ENCODE data around the gene TRRAP. TPM values are rescaled to one million over a fixed set of nuclear protein-coding genes. Genes with fewer than 3 reads are reported as not detected.

The TRRAP gene
- total RNA-seq, 1 donor from 2014 or later = 39.3 TPM

GRCh38 chr7:98913612-98914011 lies 35.3 kb downstream of the TRRAP start:
- peaks cover 0 to 85% of the 10 kb centered on the region in 2 donors for H3K36me3 ChIP-seq
- no peaks in the 10 kb centered on the region for H3K9me3 ChIP-seq
- DNase-seq (ENCODE audit: extremely low spot score in 2 of 2) = no peak
- intact Hi-C loops (cut with DNase I) = no loop called here
- H3K27ac ChIP-seq = no peak overlapping the region
- no peak overlapping the region for H3K4me3 ChIP-seq
- H3K27me3 ChIP-seq = no peaks in the 10 kb centered on the region
- H3K4me1 ChIP-seq = no peaks in the 10 kb centered on the region
- no peak for TF ChIP-seq POLR2A (IDR thresholded peaks at IDR 0.05)
- no peak for TF ChIP-seq POLR2AphosphoS5 (IDR thresholded peaks at IDR 0.05; ENCODE audit: insufficient read depth in 1 of 2, low read depth in 1 of 2)
- no peak for TF ChIP-seq CTCF (IDR thresholded peaks at IDR 0.05)

- no peaks in the 10 kb centered on the region for H3K27me3 ChIP-seq
- intact Hi-C loops (cut with DNase I) = no loop called here
- H3K4me3 ChIP-seq = no peak overlapping the region
These were observed 39.0 kb downstream of the TRRAP start for GRCh38 chr7:98917331-98917730.

GRCh38 chr7:98921608-98922372 lies 43.5 kb downstream of the TRRAP start:
- no peaks in the 10 kb centered on the region for H3K27me3 ChIP-seq
- intact Hi-C loops (cut with DNase I) = no loop called here
- H3K36me3 ChIP-seq = peaks cover 0 to 79% of the 10 kb centered on the region in 2 donors
- no peak for TF ChIP-seq CTCF (IDR thresholded peaks at IDR 0.05)
- no peaks in the 10 kb centered on the region for H3K9me3 ChIP-seq
- no peak overlapping the region for H3K27ac ChIP-seq
- DNase-seq (ENCODE audit: extremely low spot score in 2 of 2) = no peak
- no peak overlapping the region for H3K4me3 ChIP-seq
- H3K4me1 ChIP-seq = no peaks in the 10 kb centered on the region

More at GRCh38 chr7:98917331-98917730, 39.0 kb downstream of the TRRAP start:
- Histone ChIP-seq H3K4me1 (no peaks in the 10 kb centered on the region), H3K36me3 (peaks cover 0 to 79% of the 10 kb centered on the region in 2 donors), H3K9me3 (no peaks in the 10 kb centered on the region), H3K27ac (no peak overlapping the region)
- DNase-seq (ENCODE audit: extremely low spot score in 2 of 2) = no peak
- no peak for TF ChIP-seq POLR2A (IDR thresholded peaks at IDR 0.05)
- no peak for TF ChIP-seq CTCF (IDR thresholded peaks at IDR 0.05)
- TF ChIP-seq POLR2AphosphoS5 (IDR thresholded peaks at IDR 0.05; ENCODE audit: insufficient read depth in 1 of 2, low read depth in 1 of 2) = no peak

- intact Hi-C loops (cut with DNase I) = no loop called here
- H3K4me3 ChIP-seq = no peak overlapping the region
- no peak overlapping the region for H3K27ac ChIP-seq
- DNase-seq (ENCODE audit: extremely low spot score in 2 of 2) = no peak
- no peaks in the 10 kb centered on the region for H3K9me3 ChIP-seq
- TF ChIP-seq CTCF (IDR thresholded peaks at IDR 0.05) (no peak), POLR2A (IDR thresholded peaks at IDR 0.05) (no peak), POLR2AphosphoS5 (IDR thresholded peaks at IDR 0.05; ENCODE audit: insufficient read depth in 1 of 2, low read depth in 1 of 2) (no peak)
- no peaks in the 10 kb centered on the region for H3K4me1 ChIP-seq
- H3K27me3 ChIP-seq = no peaks in the 10 kb centered on the region
- H3K36me3 ChIP-seq = peaks cover 0 to 83% of the 10 kb centered on the region in 2 donors
These were observed 44.3 kb downstream of the TRRAP start for GRCh38 chr7:98922392-98923187.

GRCh38 chr7:98923512-98923911 lies 45.2 kb downstream of the TRRAP start:
- H3K9me3 ChIP-seq = no peaks in the 10 kb centered on the region
- no peak for DNase-seq (ENCODE audit: extremely low spot score in 2 of 2)
- intact Hi-C loops (cut with DNase I) = no loop called here
- no peaks in the 10 kb centered on the region for H3K27me3 ChIP-seq
- H3K27ac ChIP-seq = no peak overlapping the region
- no peaks in the 10 kb centered on the region for H3K4me1 ChIP-seq
- peaks cover 0 to 88% of the 10 kb centered on the region in 2 donors for H3K36me3 ChIP-seq
- TF ChIP-seq POLR2AphosphoS5 (IDR thresholded peaks at IDR 0.05; ENCODE audit: insufficient read depth in 1 of 2, low read depth in 1 of 2) (no peak), CTCF (IDR thresholded peaks at IDR 0.05) (no peak), POLR2A (IDR thresholded peaks at IDR 0.05) (no peak)
- H3K4me3 ChIP-seq = no peak overlapping the region

All from vagina (tissue), 2 donors.